HEK293 (cell line): ENCODE measurements around the gene TNFRSF4.

Source experiments
- BCL11A ChIP-seq: fragments of 450-650 bp; formaldehyde crosslinking; IDR thresholded peaks from 2 replicates; pipeline ENCODE4 v1.5.1; 2016; ENCODE audit warnings: low read depth, missing biosample characterization, missing genetic modification characterization
- CTCF ChIP-seq: fragments of 450-650 bp; formaldehyde crosslinking; IDR thresholded peaks from 2 replicates; pipeline ENCODE4 v1.5.1; 2016; ENCODE audit warnings: missing biosample characterization, missing genetic modification characterization
- ZBTB8A ChIP-seq: fragments of 450-650 bp; formaldehyde crosslinking; IDR thresholded peaks from 2 replicates; pipeline ENCODE4 v1.5.1; 2016; ENCODE audit warnings: missing biosample characterization, missing genetic modification characterization
- ZFP41 ChIP-seq: fragments of 450-650 bp; formaldehyde crosslinking; IDR thresholded peaks from 2 replicates; pipeline ENCODE4 v1.5.1; 2016; ENCODE audit warnings: missing biosample characterization, missing genetic modification characterization, borderline replicate concordance
- ZNF133 ChIP-seq: fragments of 450-650 bp; formaldehyde crosslinking; IDR thresholded peaks from 2 replicates; pipeline ENCODE4 v1.5.1; 2016; ENCODE audit warnings: missing biosample characterization, missing genetic modification characterization
- ZNF394 ChIP-seq: fragments of 450-650 bp; formaldehyde crosslinking; IDR thresholded peaks from 2 replicates; pipeline ENCODE4 v1.5.1; 2016; ENCODE audit warnings: missing biosample characterization, missing genetic modification characterization, mild to moderate bottlenecking, moderate library complexity, borderline replicate concordance

DNA sequence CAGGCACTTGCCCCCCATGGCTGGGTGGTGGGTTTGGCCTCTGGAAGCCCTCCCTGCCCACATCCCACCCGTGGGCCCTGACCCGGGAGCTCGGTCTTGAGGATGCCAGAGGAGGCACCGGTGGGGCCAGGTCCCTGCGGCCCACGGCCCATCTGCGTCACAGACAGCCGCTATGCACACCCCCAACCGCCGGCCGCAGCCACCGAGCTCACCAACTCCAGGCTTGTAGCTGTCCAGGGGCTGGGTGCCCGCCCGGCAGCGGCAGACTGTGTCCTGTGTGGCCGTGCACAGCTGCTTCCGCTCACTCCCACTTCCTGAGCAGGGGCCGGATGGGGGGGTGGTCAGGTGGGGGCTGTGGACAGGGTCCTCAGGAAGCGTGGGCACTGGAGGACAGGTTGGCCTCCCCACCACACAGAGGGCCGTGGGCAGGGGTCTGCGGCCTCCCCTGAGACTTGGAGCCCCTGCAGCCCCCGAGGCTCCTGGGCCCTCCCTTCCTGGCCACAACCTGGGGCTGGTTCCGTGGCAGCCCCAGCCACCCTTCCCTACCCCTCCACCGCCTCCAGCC, 1.1 kb downstream of the TNFRSF4 start:
- TF ChIP-seq BCL11A, result no peak
- TF ChIP-seq ZNF394 (tag by site-specific recombination), result no peak
- TF ChIP-seq CTCF (tag by site-specific recombination), result no peak
- TF ChIP-seq ZNF133 (tag by site-specific recombination), result no peak
- no peak for TF ChIP-seq ZBTB8A (tag by site-specific recombination)
- no peak for TF ChIP-seq ZFP41
